HG02763 (cell line): ENCODE measurements around the gene MLIP.

Source experiments
- ATAC-seq: cut with Tn5 transposase; IDR thresholded peaks from one replicate; pipeline ENCODE4 v1.9.1; 2021; ENCODE audit warnings: mild to moderate bottlenecking, moderate library complexity; ENCODE audit not compliant: unreplicated experiment

Gene MLIP

DNA sequence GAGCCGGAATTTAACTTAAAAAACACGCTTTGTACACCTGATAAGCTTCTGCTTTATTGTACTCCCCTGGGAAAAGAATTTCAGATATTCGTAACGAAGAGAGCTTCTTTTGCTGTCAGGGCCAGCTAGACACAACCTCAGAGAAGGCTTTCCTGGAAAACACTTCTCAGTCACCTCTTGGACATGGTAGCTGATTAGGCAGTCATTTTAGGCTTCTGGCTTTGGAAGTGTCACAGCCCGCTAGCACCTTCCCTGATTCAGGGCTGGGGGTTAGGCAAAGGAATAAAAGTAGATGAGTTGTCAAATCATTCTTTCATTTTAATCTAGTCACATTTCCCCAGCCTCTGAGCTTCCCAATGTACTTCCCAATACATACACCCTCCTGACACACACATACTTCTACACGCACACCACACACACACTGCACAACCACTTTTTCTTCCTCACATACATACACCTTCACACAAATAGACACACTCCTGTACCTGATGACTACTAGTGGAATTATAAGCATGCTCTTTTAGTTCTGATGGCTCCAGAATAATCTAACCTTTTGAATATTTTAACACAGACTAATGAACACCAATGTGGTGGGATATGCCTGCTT lies 162.1 kb downstream of the MLIP start:
- ATAC-seq: no peak

DNA sequence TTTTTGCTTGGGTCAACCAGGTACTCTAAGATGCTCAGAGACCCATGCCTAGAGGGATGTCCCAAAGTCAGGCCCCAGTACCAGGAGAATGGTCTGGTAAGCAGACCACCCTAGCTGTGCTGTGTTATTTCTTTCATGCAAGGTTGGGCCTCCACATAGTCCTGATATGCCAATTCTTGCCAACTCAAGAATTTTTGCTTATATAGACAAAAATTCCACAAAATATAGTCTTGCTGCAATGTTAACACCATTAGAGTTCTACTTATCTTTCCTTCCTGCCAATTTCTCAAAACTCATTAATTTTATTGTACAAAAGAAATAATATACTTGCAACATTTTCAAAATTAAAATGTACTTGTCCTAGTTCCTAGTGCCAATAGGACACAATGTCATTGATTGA lies 163.1 kb downstream of the MLIP start:
- no peak for ATAC-seq

DNA sequence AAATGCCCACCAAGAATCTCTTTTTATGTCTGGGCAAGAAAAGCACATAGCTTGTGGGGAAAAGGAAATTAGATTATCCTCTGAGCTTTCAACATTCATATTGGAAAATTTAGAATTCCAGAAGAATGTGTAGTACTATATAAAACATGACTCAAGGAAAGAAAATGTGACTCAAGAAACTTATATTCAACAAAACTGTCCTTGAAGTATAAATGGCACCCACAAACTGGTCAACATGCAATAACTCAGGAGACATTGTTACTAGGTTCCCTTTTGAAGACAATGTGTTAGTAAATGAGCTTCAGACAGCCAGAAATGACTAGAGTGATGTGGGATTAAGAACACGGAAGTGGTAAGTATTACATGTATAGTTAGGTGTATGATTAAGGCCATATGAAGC lies 170.9 kb downstream of the MLIP start:
- no peak for ATAC-seq

DNA sequence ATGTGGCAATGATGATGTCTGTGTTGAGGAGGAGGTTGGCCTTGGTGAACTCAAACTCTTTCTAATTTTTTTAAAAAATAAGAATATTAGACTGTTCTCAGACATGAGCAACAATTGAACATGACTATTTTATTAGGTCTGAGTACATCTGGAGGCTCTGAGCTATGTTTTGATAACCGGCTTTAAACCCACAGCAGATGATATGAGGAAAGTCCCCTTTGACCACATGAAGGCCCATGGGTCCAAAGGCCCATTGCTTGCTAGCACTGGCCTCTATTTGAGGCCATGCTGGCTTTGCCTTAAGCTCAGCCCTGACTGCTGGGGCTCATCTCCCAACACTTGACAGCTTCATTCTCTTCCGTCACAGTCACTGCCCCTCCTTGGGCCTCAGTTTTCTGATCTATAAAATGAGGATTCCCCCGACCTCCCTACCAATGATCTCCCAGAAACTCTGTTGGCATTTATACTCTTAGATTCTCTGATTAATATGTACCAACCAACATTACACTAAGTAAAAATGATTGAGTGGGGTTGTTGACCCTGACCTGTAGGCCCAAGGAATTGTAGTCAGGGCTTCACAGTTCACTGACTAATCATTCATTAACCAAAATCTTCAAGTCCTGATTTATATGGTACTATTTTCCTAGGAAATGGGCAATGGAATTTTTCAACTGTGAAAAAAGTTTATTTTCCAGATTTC lies 173.1 kb downstream of the MLIP start:
- no peak for ATAC-seq

DNA sequence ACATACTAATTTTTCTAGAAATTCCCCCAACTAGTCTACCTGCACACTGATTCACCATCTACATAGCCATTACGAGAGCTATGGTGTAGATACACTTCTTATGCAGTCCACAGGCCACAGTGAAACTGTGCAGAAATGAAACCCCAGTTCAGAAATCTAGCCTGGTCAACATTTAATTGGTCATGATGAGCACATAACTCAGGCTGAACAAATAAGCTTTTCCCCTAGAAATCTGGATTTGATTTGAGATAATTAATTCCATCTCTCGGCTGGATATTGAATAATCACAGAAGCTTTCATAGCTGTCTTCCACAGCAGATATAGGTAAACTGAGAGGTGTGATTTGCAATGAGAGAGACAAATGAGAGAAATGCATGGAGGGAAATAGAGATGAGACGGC lies 174.4 kb downstream of the MLIP start:
- ATAC-seq: no peak

DNA sequence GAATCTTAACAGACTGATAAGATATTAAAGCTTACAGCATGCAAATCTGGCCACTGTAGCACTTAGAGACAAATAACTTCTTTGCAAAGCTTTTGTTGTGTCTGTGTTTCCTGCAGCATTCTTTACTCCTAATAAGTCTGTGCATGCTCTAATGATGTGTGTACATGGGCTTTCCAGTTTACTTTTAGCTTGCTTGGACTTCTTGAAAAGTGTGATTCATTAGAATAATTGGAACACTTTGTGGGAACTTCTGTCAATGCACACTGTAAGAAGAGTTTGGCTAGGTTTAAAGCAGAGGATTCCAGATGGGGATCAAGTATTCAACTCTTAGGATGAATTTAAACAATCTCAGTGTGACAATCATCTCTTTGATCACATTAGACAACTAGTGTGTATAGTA lies 174.9 kb downstream of the MLIP start:
- ATAC-seq: no peak

DNA sequence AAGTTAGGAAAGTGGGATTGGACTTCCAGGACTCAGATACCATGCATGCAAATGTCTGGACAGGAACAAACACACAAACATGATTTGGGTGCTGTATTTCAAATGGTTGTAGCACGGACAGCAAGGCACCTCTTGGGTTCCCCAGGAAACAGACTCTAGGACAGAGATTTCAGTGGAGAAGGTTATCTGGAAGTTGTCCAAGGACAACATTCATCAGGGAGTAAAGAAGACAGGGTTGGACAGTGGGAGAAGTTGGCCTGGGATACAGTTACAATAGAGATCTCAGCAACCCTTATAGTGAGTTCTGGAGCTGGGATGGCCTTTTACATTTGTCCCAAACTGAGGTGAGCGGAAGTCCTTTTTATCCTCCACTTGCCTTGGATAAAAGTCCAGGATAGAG lies 177.2 kb downstream of the MLIP start:
- no peak for ATAC-seq

DNA sequence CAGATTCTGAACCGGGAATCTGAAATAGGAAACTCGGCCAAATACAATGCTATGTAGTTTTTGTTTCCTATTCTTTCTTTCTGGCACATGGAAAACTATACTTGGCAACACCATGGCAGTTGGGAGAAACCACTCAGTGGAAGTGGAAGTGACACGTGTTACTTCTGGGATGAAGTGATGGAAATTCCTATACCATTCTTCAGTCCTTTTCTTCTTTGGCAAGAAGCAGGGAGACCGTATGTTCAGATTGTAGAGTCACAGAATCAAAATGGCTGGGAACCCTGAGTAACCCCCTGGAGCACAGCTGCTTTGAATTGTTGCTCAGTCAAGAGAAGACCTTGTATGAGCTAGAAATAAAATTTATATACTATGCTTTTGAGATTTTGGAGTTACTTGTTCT lies 178.2 kb downstream of the MLIP start:
- no peak for ATAC-seq

DNA sequence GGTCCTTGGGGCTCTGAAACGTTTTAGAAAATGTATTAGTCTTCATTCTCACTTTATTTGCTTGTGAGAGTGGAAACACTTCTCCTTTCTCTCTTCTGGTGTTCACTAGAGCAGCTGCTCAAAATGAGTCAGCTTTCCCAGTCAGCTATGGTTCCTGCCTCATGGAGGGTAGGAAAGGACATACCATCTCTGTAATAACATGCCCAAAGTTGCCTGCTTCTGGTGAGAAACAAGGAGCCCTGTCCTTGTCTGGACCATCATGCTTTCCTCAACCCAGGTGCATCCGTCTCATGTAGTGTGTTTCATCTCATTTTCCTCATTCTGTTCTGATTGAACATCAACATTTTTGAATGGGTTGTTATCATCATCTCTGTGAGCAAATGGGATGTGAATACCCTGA lies 179.9 kb downstream of the MLIP start:
- ATAC-seq: peak; percentile 72

DNA sequence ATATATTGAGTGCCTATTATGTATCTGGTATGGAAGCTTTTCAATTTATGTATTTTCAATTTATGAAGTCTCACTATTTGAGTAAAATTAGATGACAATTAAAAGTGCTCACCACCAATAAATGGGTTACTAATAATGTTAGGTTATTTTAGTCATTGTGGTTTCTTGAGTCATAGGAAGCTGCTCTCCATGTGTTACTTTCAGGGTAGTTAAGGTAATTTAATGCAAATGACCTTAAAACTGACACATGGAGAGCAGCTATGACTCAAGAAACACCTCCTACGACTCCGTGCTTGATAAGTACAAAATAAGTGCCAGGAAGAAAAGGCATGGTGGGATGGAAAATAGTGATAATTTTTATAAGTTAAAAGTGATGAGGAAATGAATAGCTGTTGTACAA lies 180.5 kb downstream of the MLIP start:
- peak; percentile 91 for ATAC-seq

DNA sequence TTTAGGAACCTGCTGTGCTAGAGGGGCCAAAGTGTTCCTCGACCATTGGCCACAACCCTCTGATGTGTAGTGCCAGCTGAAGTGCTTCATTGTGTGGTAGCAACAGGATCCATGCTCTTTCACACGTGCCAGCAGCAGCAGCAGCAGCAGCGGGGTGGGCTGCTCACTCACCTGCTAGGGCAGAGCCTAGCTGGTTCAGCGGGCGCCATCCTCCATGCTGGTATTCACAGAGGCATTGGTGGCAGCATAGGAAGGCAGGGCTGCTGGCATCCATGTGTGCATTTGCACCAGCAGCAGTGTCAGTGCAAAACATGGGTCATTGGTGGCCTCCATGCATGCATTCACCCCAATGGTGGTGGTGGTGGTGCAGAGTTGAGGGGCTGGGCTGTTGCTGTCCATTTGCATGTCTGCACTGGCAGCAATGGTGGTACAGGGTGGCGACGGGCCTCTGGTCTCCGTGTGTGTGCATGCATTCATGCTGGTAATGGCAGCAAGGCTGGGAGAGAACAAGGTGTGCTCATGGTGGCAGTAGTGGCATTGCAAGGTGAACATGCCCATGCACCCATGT lies 183.8 kb downstream of the MLIP start:
- ATAC-seq: no peak

DNA sequence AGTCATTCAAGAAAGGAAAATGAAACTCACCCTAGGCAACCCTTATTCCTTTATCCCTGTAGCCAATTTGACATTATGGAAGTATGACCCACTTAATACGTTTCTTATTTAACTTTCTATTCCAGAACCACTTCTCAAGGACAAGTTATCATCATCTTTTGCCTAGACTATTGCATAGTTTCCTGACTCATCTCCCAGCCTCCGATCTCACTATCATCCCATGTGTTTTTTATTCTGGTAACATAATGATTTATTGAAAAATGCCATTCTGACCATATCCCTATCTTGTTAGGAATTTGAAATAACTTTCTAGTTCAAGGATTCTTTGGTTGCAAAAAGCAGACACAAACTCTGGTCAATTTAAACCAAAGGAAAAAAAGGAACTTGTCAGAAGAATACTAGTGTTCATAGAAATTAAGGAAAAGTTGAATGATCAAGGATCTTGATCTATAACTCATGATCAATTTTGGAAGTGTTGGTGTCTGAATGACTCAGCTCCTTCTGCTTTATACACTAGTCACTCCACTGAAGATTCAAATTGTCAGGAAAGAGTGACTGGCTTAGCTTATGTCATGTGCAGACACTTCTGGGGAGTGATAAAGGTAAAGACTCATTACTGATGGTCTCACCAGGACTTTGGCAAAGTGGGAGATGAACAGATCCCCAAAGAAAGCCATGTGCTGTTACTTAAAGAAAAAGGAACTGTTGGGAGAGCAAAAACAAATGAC lies 188.5 kb downstream of the MLIP start:
- ATAC-seq: no peak

DNA sequence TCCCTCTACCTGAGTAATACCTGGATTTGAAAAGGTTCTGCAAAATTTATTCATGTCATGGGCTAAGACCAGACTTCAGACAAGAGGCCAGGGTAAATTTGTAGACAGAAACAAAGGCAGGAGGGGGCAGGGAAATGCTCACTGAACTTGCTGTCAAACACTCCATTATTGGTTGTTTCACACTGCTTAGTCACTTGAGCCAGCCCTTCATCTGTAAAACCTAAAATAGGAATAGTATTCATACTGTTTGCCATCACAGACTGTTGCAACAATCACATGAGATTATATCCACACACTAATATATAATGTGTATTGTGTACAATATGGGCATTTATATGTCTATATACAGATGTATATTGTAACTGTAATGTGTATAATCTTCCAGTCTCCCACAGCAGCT lies 190.5 kb downstream of the MLIP start:
- ATAC-seq: no peak

DNA sequence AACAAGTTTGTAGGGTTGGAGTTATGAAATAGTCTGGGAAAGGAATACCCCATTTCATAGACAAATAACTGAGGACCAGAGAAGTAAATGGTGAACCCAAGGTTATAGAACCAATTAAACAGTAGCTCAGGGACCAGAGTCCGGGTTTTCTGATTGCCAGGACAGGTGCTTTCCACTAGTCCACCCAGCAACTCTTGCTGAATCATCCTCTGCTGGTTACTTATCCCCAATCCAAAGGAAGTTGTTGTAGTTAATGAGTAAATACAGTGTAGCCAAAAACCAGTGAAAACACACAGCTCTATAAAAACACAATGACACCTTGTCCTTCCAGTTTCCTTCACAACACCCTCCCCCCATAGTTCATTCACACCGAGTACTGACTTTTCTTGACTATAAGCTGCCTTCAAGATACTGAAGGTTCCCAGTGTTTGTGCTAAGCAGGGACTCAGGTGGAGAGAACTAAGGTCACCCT lies 196.2 kb downstream of the MLIP start:
- peak; percentile 48 for ATAC-seq

DNA sequence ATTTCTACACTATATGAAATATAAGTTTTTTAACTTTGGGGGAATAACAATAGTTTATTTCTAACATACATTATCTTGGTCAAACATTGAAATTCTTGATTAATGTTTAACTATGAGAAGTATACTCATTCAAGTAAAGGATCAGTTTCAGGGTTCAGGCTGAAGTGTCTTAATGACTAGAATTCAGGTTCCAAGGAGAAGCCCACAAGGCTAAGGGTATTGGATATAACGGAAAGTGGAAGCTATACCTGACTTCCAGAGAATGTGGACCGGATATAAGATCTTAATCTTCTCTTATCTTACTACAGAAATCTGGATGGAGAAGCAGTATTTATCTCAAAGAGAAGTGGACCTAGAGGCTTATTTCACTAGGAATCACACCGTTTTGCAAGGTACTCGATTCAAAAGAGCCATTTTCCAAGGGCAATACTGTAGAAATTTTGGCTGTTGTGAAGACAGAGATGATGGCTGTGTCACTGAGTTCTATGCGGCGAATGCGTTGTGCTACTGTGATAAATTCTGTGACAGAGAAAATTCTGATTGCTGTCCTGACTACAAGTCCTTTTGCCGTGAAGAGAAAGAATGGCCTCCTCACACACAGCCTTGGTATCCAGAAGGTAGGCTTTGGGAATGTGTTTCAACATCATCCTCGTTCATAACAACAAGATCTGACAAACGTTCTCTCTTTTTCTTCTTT lies 197.2 kb downstream of the MLIP start, which contains the start of gene TINAG:
Gene TINAG (plus strand): TSS at position 153 of the 697 bp plus-strand sequence. CDS start 110 bp downstream, at position 263.
- peak; percentile 30 for ATAC-seq

DNA sequence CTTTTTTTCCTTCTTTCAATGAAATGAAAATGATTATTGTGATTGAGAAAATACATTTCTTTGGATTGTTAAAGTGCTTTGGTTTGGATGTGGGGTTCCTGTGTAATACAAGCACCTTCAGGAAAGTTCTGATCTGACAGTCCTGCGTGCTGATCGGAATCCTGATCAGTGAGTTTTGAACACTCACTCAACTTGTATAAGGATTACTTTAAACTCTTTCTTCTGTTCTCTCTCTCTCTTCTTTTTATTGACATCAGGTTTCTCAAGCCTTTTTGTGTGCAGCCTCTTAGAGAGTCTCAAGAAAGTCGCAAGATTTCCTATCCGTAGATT lies 197.7 kb downstream of the MLIP start:
- ATAC-seq: no peak

DNA sequence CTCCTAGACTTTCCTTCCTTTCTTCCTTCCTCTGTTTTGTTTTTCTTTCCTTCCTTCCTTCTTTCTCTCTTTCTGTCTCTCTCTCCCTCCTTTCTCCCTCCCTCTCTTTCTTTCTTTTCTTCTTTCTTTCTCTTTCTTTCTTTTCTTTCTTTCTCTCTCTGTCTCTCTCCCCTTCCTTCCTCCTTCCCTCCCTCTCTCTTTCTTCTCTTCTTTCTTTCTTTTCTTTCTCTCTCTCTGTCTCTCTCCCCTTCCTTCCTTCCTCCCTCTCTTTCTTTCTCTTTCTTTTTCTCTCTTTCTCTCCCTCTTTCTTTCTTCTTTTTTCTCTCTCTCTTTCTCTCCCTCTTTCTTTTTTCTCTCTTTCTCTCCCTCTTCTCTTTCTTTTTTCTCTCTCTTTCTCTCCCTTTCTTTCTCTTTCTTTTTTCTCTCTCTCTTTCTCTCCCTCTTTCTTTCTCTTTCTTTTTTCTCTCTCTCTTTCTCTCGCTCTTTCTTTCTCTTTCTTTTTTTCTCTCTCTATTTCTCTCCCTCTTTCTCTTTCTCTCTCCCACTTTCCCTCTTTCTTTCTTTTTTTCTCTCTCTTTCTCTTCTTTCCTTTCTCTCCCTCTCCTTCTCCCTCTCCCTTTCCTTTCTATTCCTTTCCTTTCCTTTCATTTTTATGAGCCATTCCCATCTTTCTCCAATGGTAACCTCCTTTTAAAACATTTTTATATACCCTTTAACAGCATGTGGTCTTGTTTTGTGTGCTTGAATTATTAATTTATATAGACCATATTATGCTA lies 199.3 kb downstream of the MLIP start:
- ATAC-seq: no peak

DNA sequence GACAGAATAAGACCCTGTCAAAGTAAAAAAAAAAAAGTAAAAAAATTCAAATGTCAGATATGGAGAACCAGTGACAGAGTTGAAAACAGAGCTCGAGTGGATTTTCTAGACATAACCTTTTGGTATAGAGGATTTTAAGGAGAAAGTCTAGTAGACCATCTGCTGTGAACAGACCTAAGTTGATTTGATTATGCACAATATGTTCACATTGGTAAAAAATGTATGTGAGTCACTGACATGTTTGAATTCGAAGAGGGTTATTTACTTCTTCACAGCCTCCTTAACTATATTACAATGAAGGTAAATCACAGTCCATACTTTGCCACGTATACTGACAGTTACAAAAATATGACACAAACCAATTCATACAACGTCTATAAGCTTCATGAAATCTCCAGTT lies 204.4 kb downstream of the MLIP start:
- ATAC-seq: no peak
